ENCODE results near the gene CERT1.

CERT1 gene

GRCh38 chr5:75465480-75465879 is 45.9 kb downstream of the CERT1 start:
- peaks cover 18% of the 10 kb centered on the region for H3K4me1 ChIP-seq (ENCODE audit: low read depth, poor library complexity, severe bottlenecking)
- no peak overlapping the region for H2AFZ ChIP-seq (ENCODE audit: low read depth)
- no peaks in the 10 kb centered on the region for H3K36me3 ChIP-seq (ENCODE audit: insufficient read depth)
- H3K27me3 ChIP-seq (ENCODE audit: insufficient read depth, low read depth): no peaks in the 10 kb centered on the region
- no peak overlapping the region for H3K9ac ChIP-seq
- no peak for TF ChIP-seq CTCF (conservative IDR thresholded peaks at IDR 0.05; ENCODE audit: low read depth, low read length)
- H3K4me2 ChIP-seq: no peak overlapping the region
- no peaks in the 10 kb centered on the region for H4K20me1 ChIP-seq (ENCODE audit: insufficient read depth)
- H3K4me3 ChIP-seq (IDR thresholded peaks at IDR 0.05; ENCODE audit: insufficient read depth, low read depth, low read length): no peak overlapping the region
- no peaks in the 10 kb centered on the region; the same call in 1 of the 2 replicates for H3K79me2 ChIP-seq (ENCODE audit: insufficient read depth, low read depth)
- H3K27ac ChIP-seq: no peak overlapping the region

- no peak overlapping the region for H3K9ac ChIP-seq
- no peak overlapping the region for H3K4me3 ChIP-seq (IDR thresholded peaks at IDR 0.05; ENCODE audit: insufficient read depth, low read depth, low read length)
- no peaks in the 10 kb centered on the region for H3K36me3 ChIP-seq (ENCODE audit: insufficient read depth)
- H4K20me1 ChIP-seq (ENCODE audit: insufficient read depth): no peaks in the 10 kb centered on the region
- H3K27me3 ChIP-seq (ENCODE audit: insufficient read depth, low read depth): no peaks in the 10 kb centered on the region
- no peak overlapping the region for H2AFZ ChIP-seq (ENCODE audit: low read depth)
- TF ChIP-seq CTCF (conservative IDR thresholded peaks at IDR 0.05; ENCODE audit: low read depth, low read length): no peak
- H3K27ac ChIP-seq: no peak overlapping the region
- peaks cover 18% of the 10 kb centered on the region for H3K4me1 ChIP-seq (ENCODE audit: low read depth, poor library complexity, severe bottlenecking)
- no peaks in the 10 kb centered on the region; the same call in 1 of the 2 replicates for H3K79me2 ChIP-seq (ENCODE audit: insufficient read depth, low read depth)
- no peak overlapping the region for H3K4me2 ChIP-seq
Measured at GRCh38 chr5:75463726-75464125, 47.7 kb downstream of the CERT1 start.

GRCh38 chr5:75461679-75462078 is 49.8 kb downstream of the CERT1 start:
- H3K4me2 ChIP-seq: no peak overlapping the region
- H3K4me3 ChIP-seq (IDR thresholded peaks at IDR 0.05; ENCODE audit: insufficient read depth, low read depth, low read length): no peak overlapping the region
- H3K4me1 ChIP-seq (ENCODE audit: low read depth, poor library complexity, severe bottlenecking): peaks cover 18% of the 10 kb centered on the region
- H3K36me3 ChIP-seq (ENCODE audit: insufficient read depth): no peaks in the 10 kb centered on the region
- H3K27ac ChIP-seq: no peak overlapping the region
- no peaks in the 10 kb centered on the region for H4K20me1 ChIP-seq (ENCODE audit: insufficient read depth)
- no peak overlapping the region for H2AFZ ChIP-seq (ENCODE audit: low read depth)
- no peak for TF ChIP-seq CTCF (conservative IDR thresholded peaks at IDR 0.05; ENCODE audit: low read depth, low read length)
- H3K27me3 ChIP-seq (ENCODE audit: insufficient read depth, low read depth): no peaks in the 10 kb centered on the region
- H3K79me2 ChIP-seq (ENCODE audit: insufficient read depth, low read depth): no peaks in the 10 kb centered on the region; the same call in 1 of the 2 replicates
- no peak overlapping the region for H3K9ac ChIP-seq

- no peaks in the 10 kb centered on the region for H3K27me3 ChIP-seq (ENCODE audit: insufficient read depth, low read depth)
- H2AFZ ChIP-seq (ENCODE audit: low read depth): no peak overlapping the region
- H3K4me2 ChIP-seq: no peak overlapping the region
- no peaks in the 10 kb centered on the region for H4K20me1 ChIP-seq (ENCODE audit: insufficient read depth)
- H3K79me2 ChIP-seq (ENCODE audit: insufficient read depth, low read depth): no peaks in the 10 kb centered on the region
- no peak for TF ChIP-seq CTCF (conservative IDR thresholded peaks at IDR 0.05; ENCODE audit: low read depth, low read length)
- H3K9ac ChIP-seq: no peak overlapping the region
- peaks cover 18% of the 10 kb centered on the region for H3K4me1 ChIP-seq (ENCODE audit: low read depth, poor library complexity, severe bottlenecking)
- H3K36me3 ChIP-seq (ENCODE audit: insufficient read depth): no peaks in the 10 kb centered on the region
- no peak overlapping the region for H3K27ac ChIP-seq
- H3K4me3 ChIP-seq (IDR thresholded peaks at IDR 0.05; ENCODE audit: insufficient read depth, low read depth, low read length): no peak overlapping the region
Measured at GRCh38 chr5:75460942-75461610, 50.4 kb downstream of the CERT1 start.

All from KMS-11 (cell line).